Hepatocyte (in vitro differentiated cells): Measurements from ENCODE around the gene ALK. TPM values are rescaled to one million over a fixed set of nuclear protein-coding genes. Genes with fewer than 3 reads are reported as not detected.

Source experiments
- DNase-seq: peaks from one replicate; pipeline ENCODE4 v3.0.0-alpha.2; 2016; ENCODE audit warnings: low spot score
- H2AFZ ChIP-seq: fragments of 200-600 bp; sonication (generic); 2 replicates; pipeline ENCODE4 v1.6.0; 2016; ENCODE audit warnings: antibody characterized with exemption, mild to moderate bottlenecking
- H3K27ac ChIP-seq: fragments of 200-600 bp; sonication (generic); 2 replicates; pipeline ENCODE4 v1.5.1; 2016; ENCODE audit warnings: mild to moderate bottlenecking
- H3K27me3 ChIP-seq: fragments of 200-600 bp; sonication (generic); 2 replicates; pipeline ENCODE4 v1.6.1; 2016
- H3K36me3 ChIP-seq: fragments of 200-600 bp; sonication (generic); replicated peaks from 2 replicates; pipeline ENCODE4 v1.5.1; 2016; ENCODE audit warnings: low read depth; ENCODE audit not compliant: insufficient read depth
- H3K4me1 ChIP-seq: fragments of 200-600 bp; sonication (generic); 2 replicates; pipeline ENCODE4 v1.5.1; 2016; ENCODE audit warnings: mild to moderate bottlenecking, moderate library complexity; ENCODE audit not compliant: insufficient read depth
- H3K4me2 ChIP-seq: fragments of 200-600 bp; sonication (generic); 2 replicates; pipeline ENCODE4 v1.6.0; 2016
- H3K4me3 ChIP-seq: fragments of 200-600 bp; sonication (generic); 2 replicates; pipeline ENCODE4 v1.5.1; 2016; ENCODE audit warnings: mild to moderate bottlenecking
- H3K79me2 ChIP-seq: fragments of 200-600 bp; sonication (generic); 2 replicates; pipeline ENCODE4 v1.6.0; 2017; ENCODE audit warnings: mild to moderate bottlenecking
- H3K9me2 ChIP-seq: fragments of 200-600 bp; sonication (generic); replicated peaks from 2 replicates; pipeline ENCODE4 v1.6.0; 2017; ENCODE audit warnings: mild to moderate bottlenecking; ENCODE audit not compliant: insufficient read depth
- H3K9me3 ChIP-seq: fragments of 200-600 bp; sonication (generic); 2 replicates; pipeline ENCODE4 v1.5.1; 2016; ENCODE audit warnings: low read depth, mild to moderate bottlenecking
- H4K20me1 ChIP-seq: fragments of 200-600 bp; sonication (generic); 2 replicates; pipeline ENCODE4 v1.6.0; 2016; ENCODE audit warnings: mild to moderate bottlenecking; ENCODE audit not compliant: insufficient read depth, poor library complexity, severe bottlenecking
- CTCF ChIP-seq: fragments of 200-600 bp; sonication (generic); IDR thresholded peaks from 2 replicates; pipeline ENCODE4 v1.5.1; 2016; ENCODE audit warnings: antibody characterized with exemption, mild to moderate bottlenecking; ENCODE audit not compliant: poor library complexity
- EZH2 ChIP-seq: fragments of 200-600 bp; sonication (generic); IDR thresholded peaks from 2 replicates; pipeline ENCODE4 v1.6.1; 2016; ENCODE audit warnings: antibody characterized with exemption, mild to moderate bottlenecking, borderline replicate concordance
- EZH2phosphoT487 ChIP-seq: fragments of 200-600 bp; sonication (generic); IDR thresholded peaks from one replicate; pipeline ENCODE4 v1.6.1; 2018; ENCODE audit warnings: antibody characterized with exemption, mild to moderate bottlenecking, low read depth, moderate library complexity; ENCODE audit not compliant: unreplicated experiment, severe bottlenecking
- WGBS: methylation state at CpG from one replicate; pipeline ENCODE4 v1.1.6; 2016; ENCODE audit warnings: low lambda C conversion rate; ENCODE audit errors: missing lambda C conversion rate; 5-methylcytosine and 5-hydroxymethylcytosine counted together
- polyA plus RNA-seq: library from polyadenylated mRNA; unstranded; fragments of >200 nt; fragmentation: Nextera tagmentation; extraction: Ambion mirVana; gene quantifications from 2 replicates; pipeline ENCODE4 v1.2.1, GENCODE V29; 2016
- total RNA-seq: library from RNA; depleted of rRNA; stranded (reverse); fragments of >200 nt; gene quantifications from 2 replicates; pipeline ENCODE4 v1.2.3, GENCODE V29; 2014

Gene ALK
- total and polyA plus RNA-seq, 2 experiments from 2014 or later = 0.16 to 0.27 TPM

GRCh38 chr2:29783666-29784065, 137.7 kb downstream of the ALK start:
- TF ChIP-seq CTCF (no peak), EZH2phosphoT487 (no peak), EZH2 (no peak)
- WGBS = 89% methylated on average over 6 of the region's 6 CpGs
- H3K9me3 ChIP-seq = no peaks in the 10 kb centered on the region
- no peak overlapping the region for H2AFZ ChIP-seq
- H3K4me2 ChIP-seq = no peak overlapping the region
- H3K27ac ChIP-seq = no peak overlapping the region
- H3K9me2 ChIP-seq = no peaks in the 10 kb centered on the region
- H3K4me1 ChIP-seq = no peaks in the 10 kb centered on the region
- H3K36me3 ChIP-seq = no peaks in the 10 kb centered on the region
- H3K79me2 ChIP-seq = no peaks in the 10 kb centered on the region
- DNase-seq = no peak
- no peaks in the 10 kb centered on the region for H3K27me3 ChIP-seq
- H3K4me3 ChIP-seq = no peak overlapping the region
- H4K20me1 ChIP-seq = no peaks in the 10 kb centered on the region

- Histone ChIP-seq H3K79me2 (no peaks in the 10 kb centered on the region), H3K4me2 (no peak overlapping the region), H3K36me3 (no peaks in the 10 kb centered on the region), H2AFZ (no peak overlapping the region), H3K9me3 (no peaks in the 10 kb centered on the region), H3K9me2 (no peaks in the 10 kb centered on the region), H3K27ac (no peak overlapping the region), H3K27me3 (no peaks in the 10 kb centered on the region), H4K20me1 (no peaks in the 10 kb centered on the region), H3K4me1 (no peaks in the 10 kb centered on the region), H3K4me3 (no peak overlapping the region)
- DNase-seq = no peak
- no peak for TF ChIP-seq EZH2
- WGBS = 61% methylated on average over 7 of the region's 7 CpGs
Observed at GRCh38 chr2:29782549-29783458, 138.6 kb downstream of the ALK start.

- no peaks in the 10 kb centered on the region for H3K79me2 ChIP-seq
- H3K36me3 ChIP-seq = no peaks in the 10 kb centered on the region
- no peak overlapping the region for H2AFZ ChIP-seq
- no peak for DNase-seq
- no peak overlapping the region for H3K27ac ChIP-seq
- H3K9me2 ChIP-seq = no peaks in the 10 kb centered on the region
- TF ChIP-seq CTCF (no peak), EZH2phosphoT487 (no peak), EZH2 (no peak)
- no peak overlapping the region for H3K4me2 ChIP-seq
- no peaks in the 10 kb centered on the region for H4K20me1 ChIP-seq
- no peaks in the 10 kb centered on the region for H3K27me3 ChIP-seq
- H3K4me3 ChIP-seq = no peak overlapping the region
- no peaks in the 10 kb centered on the region for H3K4me1 ChIP-seq
- 50% methylated on average over 1 of the region's 1 CpG for WGBS
- H3K9me3 ChIP-seq = no peaks in the 10 kb centered on the region
Observed at GRCh38 chr2:29782087-29782486, 139.3 kb downstream of the ALK start.

GRCh38 chr2:29780906-29781305, 140.5 kb downstream of the ALK start:
- Histone ChIP-seq H3K79me2 (no peaks in the 10 kb centered on the region), H3K9me3 (no peaks in the 10 kb centered on the region), H3K4me3 (no peak overlapping the region), H3K4me2 (no peak overlapping the region), H4K20me1 (no peaks in the 10 kb centered on the region), H3K27ac (no peak overlapping the region), H2AFZ (no peak overlapping the region), H3K27me3 (no peaks in the 10 kb centered on the region), H3K36me3 (no peaks in the 10 kb centered on the region), H3K9me2 (no peaks in the 10 kb centered on the region), H3K4me1 (no peaks in the 10 kb centered on the region)
- TF ChIP-seq EZH2 = no peak
- TF ChIP-seq EZH2phosphoT487 = no peak
- TF ChIP-seq CTCF = no peak
- DNase-seq = no peak
- WGBS = 94% methylated on average over 1 of the region's 1 CpG
